ENCODE data around the gene SETDB2.
A peak's percentile ranks its signal among the peaks of the same experiment; 100 is the strongest.

Gene SETDB2

GRCh38 chr13:49452725-49453457, 8.8 kb downstream of the SETDB2 start:
- H3K4me2 ChIP-seq (ENCODE audit: low read length) = peak overlapping the region; percentile 15
- no peaks in the 10 kb centered on the region for H3K9me3 ChIP-seq (ENCODE audit: control insufficient read depth, low read length)
- H3K36me3 ChIP-seq (ENCODE audit: control insufficient read depth, insufficient read depth, low read length) = no peaks in the 10 kb centered on the region
- H3K79me2 ChIP-seq = no peaks in the 10 kb centered on the region
- H3K27ac ChIP-seq = no peak overlapping the region
- no peak overlapping the region for H3K4me3 ChIP-seq (ENCODE audit: low read depth, low read length)
- no peaks in the 10 kb centered on the region for H3K27me3 ChIP-seq (ENCODE audit: control insufficient read depth, insufficient read depth, low read length)
- no peak for TF ChIP-seq CTCF (IDR thresholded peaks at IDR 0.05)
- H3K4me1 ChIP-seq = no peaks in the 10 kb centered on the region
- H3K9ac ChIP-seq = no peak overlapping the region
- no peak overlapping the region for H2AFZ ChIP-seq

GRCh38 chr13:49453465-49453864, 9.4 kb downstream of the SETDB2 start:
- Histone ChIP-seq H3K4me2 (ENCODE audit: low read length) (no peak overlapping the region), H3K79me2 (no peaks in the 10 kb centered on the region), H3K9ac (no peak overlapping the region), H3K4me3 (ENCODE audit: low read depth, low read length) (no peak overlapping the region), H3K9me3 (ENCODE audit: control insufficient read depth, low read length) (no peaks in the 10 kb centered on the region), H2AFZ (no peak overlapping the region), H3K27ac (no peak overlapping the region), H3K36me3 (ENCODE audit: control insufficient read depth, insufficient read depth, low read length) (no peaks in the 10 kb centered on the region), H3K4me1 (no peaks in the 10 kb centered on the region), H3K27me3 (ENCODE audit: control insufficient read depth, insufficient read depth, low read length) (no peaks in the 10 kb centered on the region)
- TF ChIP-seq CTCF (IDR thresholded peaks at IDR 0.05) = no peak

GRCh38 chr13:49454388-49455006, 10.4 kb downstream of the SETDB2 start:
- no peak overlapping the region for H3K9ac ChIP-seq
- H3K27ac ChIP-seq = no peak overlapping the region
- no peak overlapping the region for H2AFZ ChIP-seq
- no peaks in the 10 kb centered on the region for H3K36me3 ChIP-seq (ENCODE audit: control insufficient read depth, insufficient read depth, low read length)
- H3K4me1 ChIP-seq = no peaks in the 10 kb centered on the region
- H3K4me2 ChIP-seq (ENCODE audit: low read length) = no peak overlapping the region
- H3K79me2 ChIP-seq = no peaks in the 10 kb centered on the region
- H3K9me3 ChIP-seq (ENCODE audit: control insufficient read depth, low read length) = no peaks in the 10 kb centered on the region
- TF ChIP-seq CTCF (IDR thresholded peaks at IDR 0.05) = no peak
- H3K4me3 ChIP-seq (ENCODE audit: low read depth, low read length) = no peak overlapping the region
- H3K27me3 ChIP-seq (ENCODE audit: control insufficient read depth, insufficient read depth, low read length) = no peaks in the 10 kb centered on the region

- Histone ChIP-seq H3K36me3 (ENCODE audit: control insufficient read depth, insufficient read depth, low read length) (no peaks in the 10 kb centered on the region), H3K9ac (no peak overlapping the region), H2AFZ (no peak overlapping the region), H3K9me3 (ENCODE audit: control insufficient read depth, low read length) (no peaks in the 10 kb centered on the region), H3K4me1 (no peaks in the 10 kb centered on the region), H3K27ac (no peak overlapping the region), H3K4me3 (ENCODE audit: low read depth, low read length) (no peak overlapping the region), H3K79me2 (no peaks in the 10 kb centered on the region), H3K27me3 (ENCODE audit: control insufficient read depth, insufficient read depth, low read length) (no peaks in the 10 kb centered on the region), H3K4me2 (ENCODE audit: low read length) (no peak overlapping the region)
- no peak for TF ChIP-seq CTCF (IDR thresholded peaks at IDR 0.05)
Measured at GRCh38 chr13:49455007-49455398, 10.9 kb downstream of the SETDB2 start.

- Histone ChIP-seq H3K79me2 (no peaks in the 10 kb centered on the region), H3K9me3 (ENCODE audit: control insufficient read depth, low read length) (no peaks in the 10 kb centered on the region), H3K4me3 (ENCODE audit: low read depth, low read length) (no peak overlapping the region), H3K4me1 (no peaks in the 10 kb centered on the region), H3K36me3 (ENCODE audit: control insufficient read depth, insufficient read depth, low read length) (no peaks in the 10 kb centered on the region), H2AFZ (no peak overlapping the region), H3K27ac (no peak overlapping the region), H3K27me3 (ENCODE audit: control insufficient read depth, insufficient read depth, low read length) (no peaks in the 10 kb centered on the region), H3K9ac (no peak overlapping the region), H3K4me2 (ENCODE audit: low read length) (no peak overlapping the region)
- no peak for TF ChIP-seq CTCF (IDR thresholded peaks at IDR 0.05)
Measured at GRCh38 chr13:49456156-49456555, 12.1 kb downstream of the SETDB2 start.

Data from parathyroid adenoma (tissue), 2 donors.